Esophagus squamous epithelium (tissue), 4 donors: ENCODE measurements around the gene COQ8B.

Source experiments
- POLR2A ChIP-seq, 4 donors: fragments of 450-650 bp; IDR thresholded peaks; one replicate each; pipeline ENCODE4 v1.6.1; 2017; ENCODE audit warnings: antibody characterized with exemption in 4 of 4, mild to moderate bottlenecking in 4 of 4, moderate library complexity in 3 of 4
- TF ChIP-seq, protein P1 (sequence below), 6 experiments: fragments of 450-650 bp in 4 of 6; fragments of 200-600 bp in 2 of 6; sonication (generic) in 2 of 6; IDR thresholded peaks; one replicate each; pipeline ENCODE4 v1.5.1; 2016 to 2019; ENCODE audit warnings: antibody characterized with exemption in 6 of 6, mild to moderate bottlenecking in 4 of 6, moderate library complexity in 4 of 6

DNA sequence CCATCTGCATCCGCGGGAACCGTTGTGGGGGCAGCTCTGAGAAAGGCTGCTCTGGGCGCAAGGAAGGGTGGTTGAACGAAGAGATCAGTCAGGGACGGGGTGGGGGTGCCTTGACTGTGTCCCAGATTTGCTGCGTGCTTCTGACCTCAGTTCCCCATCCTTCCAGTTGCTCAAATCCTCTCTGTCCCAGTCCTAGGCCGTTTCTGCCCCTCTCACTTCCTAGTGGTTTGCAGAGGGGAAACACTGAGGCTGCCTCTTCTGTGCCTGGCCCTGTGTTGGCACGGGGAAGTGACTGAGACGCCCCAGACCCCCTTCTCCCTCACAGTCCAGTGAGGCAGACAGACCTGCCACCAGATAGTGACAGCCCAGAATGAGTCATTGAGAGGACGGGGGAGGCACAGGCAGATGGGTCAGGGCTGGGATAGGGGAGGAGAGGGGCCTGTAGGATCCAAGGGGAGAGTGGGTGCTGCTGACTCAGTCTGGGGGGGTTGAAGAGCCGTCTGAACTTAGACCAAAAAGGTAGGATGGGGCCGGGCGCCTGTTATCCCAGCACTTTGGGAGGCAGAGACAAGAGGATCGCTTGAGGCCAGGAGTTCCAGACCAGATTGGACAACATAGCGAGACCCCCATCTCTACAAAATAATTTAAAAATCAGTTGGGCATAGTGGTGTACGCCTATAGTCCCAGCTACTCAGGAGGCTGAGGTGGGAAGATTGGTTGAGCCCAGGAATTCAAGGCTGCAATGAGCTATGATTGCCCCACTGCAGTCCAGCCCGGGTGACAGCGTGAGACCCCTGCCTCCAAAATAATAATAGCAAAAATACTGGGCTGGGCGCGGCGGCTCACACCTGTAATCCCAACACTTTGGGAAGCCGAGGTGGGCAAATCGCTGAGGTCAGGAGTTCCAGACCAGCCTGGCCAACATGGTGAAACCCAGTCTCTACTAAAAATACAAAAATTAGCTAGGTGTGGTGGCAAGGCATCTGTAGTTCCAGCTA lies 52.7 kb downstream of the COQ8B start:
- TF ChIP-seq, protein P1, sequence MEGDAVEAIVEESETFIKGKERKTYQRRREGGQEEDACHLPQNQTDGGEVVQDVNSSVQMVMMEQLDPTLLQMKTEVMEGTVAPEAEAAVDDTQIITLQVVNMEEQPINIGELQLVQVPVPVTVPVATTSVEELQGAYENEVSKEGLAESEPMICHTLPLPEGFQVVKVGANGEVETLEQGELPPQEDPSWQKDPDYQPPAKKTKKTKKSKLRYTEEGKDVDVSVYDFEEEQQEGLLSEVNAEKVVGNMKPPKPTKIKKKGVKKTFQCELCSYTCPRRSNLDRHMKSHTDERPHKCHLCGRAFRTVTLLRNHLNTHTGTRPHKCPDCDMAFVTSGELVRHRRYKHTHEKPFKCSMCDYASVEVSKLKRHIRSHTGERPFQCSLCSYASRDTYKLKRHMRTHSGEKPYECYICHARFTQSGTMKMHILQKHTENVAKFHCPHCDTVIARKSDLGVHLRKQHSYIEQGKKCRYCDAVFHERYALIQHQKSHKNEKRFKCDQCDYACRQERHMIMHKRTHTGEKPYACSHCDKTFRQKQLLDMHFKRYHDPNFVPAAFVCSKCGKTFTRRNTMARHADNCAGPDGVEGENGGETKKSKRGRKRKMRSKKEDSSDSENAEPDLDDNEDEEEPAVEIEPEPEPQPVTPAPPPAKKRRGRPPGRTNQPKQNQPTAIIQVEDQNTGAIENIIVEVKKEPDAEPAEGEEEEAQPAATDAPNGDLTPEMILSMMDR (IDR thresholded peaks at IDR 0.05): no peak
- no peak for TF ChIP-seq POLR2A (IDR thresholded peaks at IDR 0.05)
